GM12892 (cell line): Measurements from ENCODE around the gene MAN2A2.

ENCODE experiments used
- POLR2A ChIP-seq: IDR thresholded peaks from 2 replicates; pipeline ENCODE4 v1.6.1; 2011; ENCODE audit warnings: low read depth, low read length, control low read depth
- POLR2AphosphoS5 ChIP-seq: IDR thresholded peaks from 2 replicates; pipeline ENCODE4 v1.6.1; 2011; ENCODE audit warnings: low read depth, low read length, control low read depth
- TAF1 ChIP-seq: IDR thresholded peaks from 2 replicates; pipeline ENCODE4 v1.6.1; 2011; ENCODE audit warnings: low read depth, mild to moderate bottlenecking, control low read depth, low read length, borderline replicate concordance

DNA sequence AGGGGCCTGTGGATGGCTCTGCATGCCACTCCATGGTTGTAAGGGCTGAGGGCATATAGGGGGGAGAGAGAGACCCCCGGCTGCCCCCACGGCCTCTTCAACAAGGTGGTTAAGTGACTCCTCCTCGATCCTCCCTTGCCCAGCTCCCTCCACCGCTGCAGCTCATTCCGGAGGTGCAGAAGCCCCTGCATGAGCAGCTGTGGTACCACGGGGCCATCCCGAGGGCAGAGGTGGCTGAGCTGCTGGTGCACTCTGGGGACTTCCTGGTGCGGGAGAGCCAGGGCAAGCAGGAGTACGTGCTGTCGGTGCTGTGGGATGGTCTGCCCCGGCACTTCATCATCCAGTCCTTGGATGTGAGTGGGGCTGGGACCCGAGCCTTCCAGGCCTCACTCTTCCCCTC lies 12.3 kb upstream of the MAN2A2 start:
- TF ChIP-seq POLR2A, result no peak
- TF ChIP-seq POLR2AphosphoS5, result no peak
- TF ChIP-seq TAF1, result no peak
